Measurements from ENCODE around the gene NKD2. TPM values are rescaled to one million over a fixed set of nuclear protein-coding genes. Genes with fewer than 3 reads are reported as not detected.
A peak's percentile ranks its signal among the peaks of the same experiment; 100 is the strongest.

The NKD2 gene
- total RNA-seq, 1 donor from 2014 or later = 0.26 TPM

DNA sequence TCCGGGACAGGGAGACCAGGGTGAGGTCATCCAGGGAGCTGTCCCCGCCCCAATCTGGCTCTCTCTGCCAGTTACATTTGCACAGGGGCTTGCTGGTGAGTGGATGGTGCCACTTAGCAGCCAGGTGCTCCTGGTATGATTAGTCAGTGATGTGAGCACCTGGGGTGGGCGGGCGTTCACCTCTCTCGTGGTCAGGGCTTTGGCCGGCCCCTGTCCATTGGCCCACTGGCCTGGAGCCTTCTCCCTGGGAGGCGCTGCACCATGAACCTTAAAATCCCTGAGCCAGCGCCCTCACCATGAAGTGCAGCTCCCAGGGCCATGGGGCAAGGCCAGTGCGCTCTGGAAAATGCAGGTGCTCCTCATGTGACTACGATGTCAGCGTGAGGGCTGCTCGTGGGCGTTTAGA is 2.0 kb downstream of the NKD2 start:
- H3K27me3 ChIP-seq (ENCODE audit: control insufficient read depth, insufficient read depth, low read length) = peaks cover 32% of the 10 kb centered on the region
- H3K4me3 ChIP-seq (ENCODE audit: low read depth, low read length) = no peak overlapping the region
- no peaks in the 10 kb centered on the region for H3K36me3 ChIP-seq (ENCODE audit: control insufficient read depth, insufficient read depth, low read length)
- DNase-seq (ENCODE audit: low read depth) (no peak), FAIRE-seq (no peak)
- TF ChIP-seq, protein P1, sequence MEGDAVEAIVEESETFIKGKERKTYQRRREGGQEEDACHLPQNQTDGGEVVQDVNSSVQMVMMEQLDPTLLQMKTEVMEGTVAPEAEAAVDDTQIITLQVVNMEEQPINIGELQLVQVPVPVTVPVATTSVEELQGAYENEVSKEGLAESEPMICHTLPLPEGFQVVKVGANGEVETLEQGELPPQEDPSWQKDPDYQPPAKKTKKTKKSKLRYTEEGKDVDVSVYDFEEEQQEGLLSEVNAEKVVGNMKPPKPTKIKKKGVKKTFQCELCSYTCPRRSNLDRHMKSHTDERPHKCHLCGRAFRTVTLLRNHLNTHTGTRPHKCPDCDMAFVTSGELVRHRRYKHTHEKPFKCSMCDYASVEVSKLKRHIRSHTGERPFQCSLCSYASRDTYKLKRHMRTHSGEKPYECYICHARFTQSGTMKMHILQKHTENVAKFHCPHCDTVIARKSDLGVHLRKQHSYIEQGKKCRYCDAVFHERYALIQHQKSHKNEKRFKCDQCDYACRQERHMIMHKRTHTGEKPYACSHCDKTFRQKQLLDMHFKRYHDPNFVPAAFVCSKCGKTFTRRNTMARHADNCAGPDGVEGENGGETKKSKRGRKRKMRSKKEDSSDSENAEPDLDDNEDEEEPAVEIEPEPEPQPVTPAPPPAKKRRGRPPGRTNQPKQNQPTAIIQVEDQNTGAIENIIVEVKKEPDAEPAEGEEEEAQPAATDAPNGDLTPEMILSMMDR (IDR thresholded peaks at IDR 0.05; ENCODE audit: insufficient read depth, low read length, severe bottlenecking) = no peak

DNA sequence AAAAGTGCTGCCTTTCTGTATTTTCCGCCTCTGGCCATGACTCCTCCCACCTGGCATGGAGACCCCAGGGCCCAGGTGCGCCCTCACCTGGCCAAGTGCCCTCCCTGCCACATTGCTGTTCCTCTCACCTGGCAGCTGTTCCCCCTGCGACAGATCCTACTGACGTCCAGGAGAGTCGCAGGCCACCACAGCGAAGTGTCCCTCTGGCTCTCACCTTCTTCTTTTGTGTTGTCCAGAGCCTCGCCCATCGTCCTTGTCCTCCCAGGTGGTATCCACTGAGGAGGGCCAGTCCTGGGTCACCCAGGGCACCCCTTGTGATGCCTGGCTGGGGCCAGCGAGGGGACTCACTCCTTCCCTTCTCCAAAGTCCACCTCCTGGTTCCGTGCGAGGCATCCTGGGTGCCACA is 2.6 kb downstream of the NKD2 start:
- peak; percentile 22 for DNase-seq (ENCODE audit: low read depth)
- Histone ChIP-seq H3K36me3 (ENCODE audit: control insufficient read depth, insufficient read depth, low read length) (no peaks in the 10 kb centered on the region), H3K4me3 (ENCODE audit: low read depth, low read length) (no peak overlapping the region), H3K27me3 (ENCODE audit: control insufficient read depth, insufficient read depth, low read length) (peaks cover 29% of the 10 kb centered on the region)
- no peak for FAIRE-seq
- TF ChIP-seq, protein P1 (IDR thresholded peaks at IDR 0.05; ENCODE audit: insufficient read depth, low read length, severe bottlenecking) = peak; percentile 69

DNA sequence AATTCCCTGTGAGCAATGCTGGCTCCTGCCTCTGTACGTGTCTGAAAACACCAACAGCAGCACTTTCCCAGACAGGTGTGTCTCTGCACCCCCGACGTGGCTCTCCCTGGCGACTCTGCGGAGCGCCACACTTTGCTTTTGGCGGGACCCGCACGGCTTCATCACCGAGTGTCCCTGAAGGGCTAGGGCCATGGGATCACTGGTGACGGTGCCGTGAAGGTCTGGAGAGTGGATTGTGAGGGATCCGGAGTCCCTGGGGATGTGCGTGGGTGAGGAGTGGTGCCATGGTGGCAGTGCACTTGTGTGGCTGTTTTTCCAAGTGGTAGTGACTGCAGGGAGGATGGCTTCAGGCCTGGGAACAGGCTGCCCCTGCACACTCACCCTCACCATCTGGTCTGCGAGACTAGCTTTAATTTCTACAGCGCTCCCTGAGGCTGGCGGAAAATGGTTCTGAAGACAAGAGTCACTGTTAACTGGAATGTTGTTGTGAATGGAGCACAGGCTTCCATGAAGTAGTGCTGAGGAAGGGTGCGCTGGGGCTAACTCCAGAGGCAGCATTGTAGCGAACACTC is 3.2 kb downstream of the NKD2 start:
- FAIRE-seq (no peak), DNase-seq (ENCODE audit: low read depth) (no peak)
- no peak overlapping the region for H3K4me3 ChIP-seq (ENCODE audit: low read depth, low read length)
- peaks cover 28% of the 10 kb centered on the region for H3K27me3 ChIP-seq (ENCODE audit: control insufficient read depth, insufficient read depth, low read length)
- TF ChIP-seq, protein P1 (IDR thresholded peaks at IDR 0.05; ENCODE audit: insufficient read depth, low read length, severe bottlenecking) = no peak
- H3K36me3 ChIP-seq (ENCODE audit: control insufficient read depth, insufficient read depth, low read length) = no peaks in the 10 kb centered on the region

DNA sequence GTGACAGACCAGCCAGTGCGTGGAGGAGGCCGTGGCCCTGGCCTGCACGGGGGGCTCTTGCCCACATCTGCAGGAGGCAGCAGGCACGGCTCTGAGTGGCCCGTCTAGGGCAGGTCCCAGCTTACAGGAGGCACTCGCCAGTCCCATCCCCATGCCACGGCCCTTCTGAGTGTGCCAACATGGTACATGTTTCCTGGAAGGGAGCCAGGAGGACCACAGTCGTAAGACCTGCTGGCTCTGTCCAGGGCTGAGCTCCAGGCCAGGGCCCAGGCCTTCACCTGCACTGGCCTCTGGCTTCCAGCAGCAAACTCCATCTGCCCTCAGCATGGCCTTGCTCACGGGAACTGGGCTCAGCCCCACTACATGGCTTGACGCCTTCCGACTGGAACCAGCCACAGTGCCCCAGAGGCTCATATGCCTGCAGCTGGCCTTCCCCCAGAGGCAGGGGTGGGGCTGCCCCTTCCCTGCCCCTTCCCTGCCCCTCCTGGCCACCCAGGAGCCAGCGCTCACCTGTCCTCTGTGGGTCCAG is 3.8 kb downstream of the NKD2 start:
- DNase-seq (ENCODE audit: low read depth) = no peak
- H3K36me3 ChIP-seq (ENCODE audit: control insufficient read depth, insufficient read depth, low read length) = no peaks in the 10 kb centered on the region
- FAIRE-seq = no peak
- H3K27me3 ChIP-seq (ENCODE audit: control insufficient read depth, insufficient read depth, low read length) = peaks cover 24% of the 10 kb centered on the region
- TF ChIP-seq, protein P1 (IDR thresholded peaks at IDR 0.05; ENCODE audit: insufficient read depth, low read length, severe bottlenecking) = no peak
- no peak overlapping the region for H3K4me3 ChIP-seq (ENCODE audit: low read depth, low read length)

DNA sequence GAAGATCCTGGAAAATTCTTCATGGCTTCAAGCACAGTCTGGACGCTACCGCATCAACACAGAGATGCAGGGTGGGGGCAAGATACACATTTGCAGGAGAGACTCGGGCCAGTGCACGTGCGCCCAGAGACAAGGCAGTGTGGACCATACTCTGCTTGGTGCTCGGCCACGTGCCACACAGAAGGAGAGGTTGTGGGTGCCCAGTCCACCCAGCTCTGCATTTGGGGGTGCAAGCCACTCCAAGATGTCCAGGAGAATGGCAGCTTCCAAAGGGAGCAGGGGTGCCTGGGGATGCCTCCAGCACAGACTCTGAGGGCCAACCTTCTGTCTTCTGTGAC is 4.3 kb downstream of the NKD2 start:
- H3K4me3 ChIP-seq (ENCODE audit: low read depth, low read length) = no peak overlapping the region
- no peak for FAIRE-seq
- no peak for DNase-seq (ENCODE audit: low read depth)
- peaks cover 22% of the 10 kb centered on the region for H3K27me3 ChIP-seq (ENCODE audit: control insufficient read depth, insufficient read depth, low read length)
- H3K36me3 ChIP-seq (ENCODE audit: control insufficient read depth, insufficient read depth, low read length) = no peaks in the 10 kb centered on the region
- TF ChIP-seq, protein P1 (IDR thresholded peaks at IDR 0.05; ENCODE audit: insufficient read depth, low read length, severe bottlenecking) = no peak
